ENCODE results near the gene SCMH1. TPM values are rescaled to one million over a fixed set of nuclear protein-coding genes. Genes with fewer than 3 reads are reported as not detected.

SCMH1 gene
- total RNA-seq, 1 donor from 2014 or later, result 18.4 TPM

GRCh38 chr1:41025979-41026819 lies 215.9 kb downstream of the SCMH1 start:
- H3K9me3 Mint-ChIP-seq (ENCODE audit: unreplicated experiment), result no peaks in the 10 kb centered on the region
- no peak for DNase-seq (ENCODE audit: low read depth)
- no peaks in the 10 kb centered on the region for H3K27me3 Mint-ChIP-seq (ENCODE audit: low read depth, unreplicated experiment)

GRCh38 chr1:41024953-41025352 lies 217.2 kb downstream of the SCMH1 start:
- Histone ChIP-seq H3K4me3 (ENCODE audit: insufficient read depth, low read depth, low read length) (no peak overlapping the region), H3K4me2 (ENCODE audit: low read length) (no peak overlapping the region), H3K79me2 (ENCODE audit: insufficient read depth, low read length) (no peaks in the 10 kb centered on the region), H3K9ac (ENCODE audit: low read length) (no peak overlapping the region), H2AFZ (ENCODE audit: low read depth, low read length) (no peak overlapping the region), H3K27ac (ENCODE audit: low read depth, low read length) (no peak overlapping the region), H3K27me3 (ENCODE audit: insufficient read depth, low read length) (no peaks in the 10 kb centered on the region), H3K9me3 (ENCODE audit: insufficient read depth, low read depth, low read length) (no peaks in the 10 kb centered on the region), H3K36me3 (ENCODE audit: insufficient read depth, low read length) (peaks cover 2% of the 10 kb centered on the region), H4K20me1 (ENCODE audit: insufficient read depth, low read length) (peaks cover 4% of the 10 kb centered on the region), H3K4me1 (ENCODE audit: insufficient read depth, low read length) (no peaks in the 10 kb centered on the region)
- no peak overlapping the region for H3K4me3 Mint-ChIP-seq (ENCODE audit: unreplicated experiment)
- DNase-seq (ENCODE audit: low read depth) (no peak), FAIRE-seq (no peak)
- no peak for TF ChIP-seq EZH2 (IDR thresholded peaks at IDR 0.05; ENCODE audit: insufficient read depth, low read length)
- no peak for TF ChIP-seq CTCF (IDR thresholded peaks at IDR 0.05; ENCODE audit: insufficient read depth, low read depth, low read length)
- H3K27ac Mint-ChIP-seq (ENCODE audit: unreplicated experiment), result peak overlapping the region; percentile 34
- peaks cover 20% of the 10 kb centered on the region for H3K36me3 Mint-ChIP-seq (ENCODE audit: low read depth, unreplicated experiment)
- H3K9me3 Mint-ChIP-seq (ENCODE audit: unreplicated experiment), result no peaks in the 10 kb centered on the region
- peaks cover 5% of the 10 kb centered on the region for H3K4me1 Mint-ChIP-seq (ENCODE audit: low read depth, unreplicated experiment)
- no peaks in the 10 kb centered on the region for H3K27me3 Mint-ChIP-seq (ENCODE audit: low read depth, unreplicated experiment)

More at GRCh38 chr1:41025979-41026819, 215.9 kb downstream of the SCMH1 start:
- TF ChIP-seq EZH2 (IDR thresholded peaks at IDR 0.05; ENCODE audit: insufficient read depth, low read length) (no peak), CTCF (IDR thresholded peaks at IDR 0.05; ENCODE audit: insufficient read depth, low read depth, low read length) (no peak)
- Histone ChIP-seq H3K4me1 (ENCODE audit: insufficient read depth, low read length) (no peaks in the 10 kb centered on the region), H3K36me3 (ENCODE audit: insufficient read depth, low read length) (peaks cover 2% of the 10 kb centered on the region), H3K27ac (ENCODE audit: low read depth, low read length) (no peak overlapping the region), H3K9ac (ENCODE audit: low read length) (no peak overlapping the region), H3K27me3 (ENCODE audit: insufficient read depth, low read length) (no peaks in the 10 kb centered on the region), H4K20me1 (ENCODE audit: insufficient read depth, low read length) (peaks cover 3% of the 10 kb centered on the region), H3K79me2 (ENCODE audit: insufficient read depth, low read length) (no peaks in the 10 kb centered on the region), H2AFZ (ENCODE audit: low read depth, low read length) (no peak overlapping the region), H3K9me3 (ENCODE audit: insufficient read depth, low read depth, low read length) (no peaks in the 10 kb centered on the region), H3K4me3 (ENCODE audit: insufficient read depth, low read depth, low read length) (no peak overlapping the region), H3K4me2 (ENCODE audit: low read length) (no peak overlapping the region)
- H3K36me3 Mint-ChIP-seq (ENCODE audit: low read depth, unreplicated experiment), result peaks cover 22% of the 10 kb centered on the region
- H3K4me3 Mint-ChIP-seq (ENCODE audit: unreplicated experiment), result no peak overlapping the region
- H3K4me1 Mint-ChIP-seq (ENCODE audit: low read depth, unreplicated experiment), result peaks cover 5% of the 10 kb centered on the region
- no peak overlapping the region for H3K27ac Mint-ChIP-seq (ENCODE audit: unreplicated experiment)
- no peak for FAIRE-seq
